HepG2 (cell line): ENCODE measurements around the gene PNLDC1. TPM values are rescaled to one million over a fixed set of nuclear protein-coding genes. Genes with fewer than 3 reads are reported as not detected.

Source experiments
- ARID3A ChIP-seq: IDR thresholded peaks from 2 replicates; pipeline ENCODE4 v1.6.1; 2012; ENCODE audit warnings: low read depth, low read length, improper control_type of control experiment
- ARNTL ChIP-seq: sonication (generic); formaldehyde crosslinking; IDR thresholded peaks from 2 replicates; pipeline ENCODE4 v1.4.0; 2020; ENCODE audit warnings: mild to moderate bottlenecking, missing genetic modification reagents
- CTCF ChIP-seq: sonication (generic); formaldehyde crosslinking; IDR thresholded peaks from 2 replicates; pipeline ENCODE4 v1.5.0; 2020; ENCODE audit warnings: mild to moderate bottlenecking, missing genetic modification reagents, moderate library complexity
- EED ChIP-seq: sonication (generic); formaldehyde crosslinking; IDR thresholded peaks from 2 replicates; pipeline ENCODE4 v1.5.0; 2020; ENCODE audit warnings: mild to moderate bottlenecking, missing genetic modification reagents
- ELF4 ChIP-seq: sonication (generic); formaldehyde crosslinking; IDR thresholded peaks from 2 replicates; pipeline ENCODE4 v1.5.0; 2020; ENCODE audit warnings: missing genetic modification reagents, mild to moderate bottlenecking, moderate library complexity, borderline replicate concordance
- FOXA3 ChIP-seq: IDR thresholded peaks from 2 replicates; pipeline ENCODE4 v1.6.1; 2016; ENCODE audit warnings: missing genetic modification reagents, missing compliant biosample characterization
- GATA4 ChIP-seq: sonication (generic); IDR thresholded peaks from 2 replicates; pipeline ENCODE4 v1.6.1; 2016; ENCODE audit warnings: antibody characterized with exemption, low read depth, borderline replicate concordance
- GMEB2 ChIP-seq: IDR thresholded peaks from 2 replicates; pipeline ENCODE4 v1.6.1; 2016; ENCODE audit warnings: missing biosample characterization, missing genetic modification reagents, low read depth
- HNF1B ChIP-seq: sonication (generic); formaldehyde crosslinking; IDR thresholded peaks from 2 replicates; pipeline ENCODE4 v1.5.1; 2020; ENCODE audit warnings: mild to moderate bottlenecking, moderate library complexity, missing genetic modification reagents
- KDM6A ChIP-seq: IDR thresholded peaks from 2 replicates; pipeline ENCODE4 v1.6.1; 2016; ENCODE audit warnings: low read depth
- KLF12 ChIP-seq: sonication (generic); formaldehyde crosslinking; IDR thresholded peaks from 2 replicates; pipeline ENCODE4 v1.4.0; 2020; ENCODE audit warnings: missing genetic modification reagents, borderline replicate concordance
- MLLT10 ChIP-seq: sonication (generic); formaldehyde crosslinking; IDR thresholded peaks from 2 replicates; pipeline ENCODE4 v1.4.0; 2020; ENCODE audit warnings: missing genetic modification reagents
- NFIC ChIP-seq: IDR thresholded peaks from 2 replicates; pipeline ENCODE4 v1.6.1; 2012; ENCODE audit warnings: mild to moderate bottlenecking, low read length, inconsistent platforms
- TERF1 ChIP-seq: sonication (generic); formaldehyde crosslinking; IDR thresholded peaks from 2 replicates; pipeline ENCODE4 v1.8.0; 2022; ENCODE audit warnings: mild to moderate bottlenecking, missing genetic modification reagents, moderate library complexity
- ZNF136 ChIP-seq: sonication (generic); formaldehyde crosslinking; IDR thresholded peaks from 2 replicates; pipeline ENCODE4 v1.8.1; 2022; ENCODE audit warnings: low read depth, mild to moderate bottlenecking, moderate library complexity, missing genetic modification reagents
- ZNF432 ChIP-seq: sonication (generic); formaldehyde crosslinking; IDR thresholded peaks from 2 replicates; pipeline ENCODE4 v1.5.0; 2020; ENCODE audit warnings: missing genetic modification reagents, mild to moderate bottlenecking, borderline replicate concordance
- ZNF446 ChIP-seq: sonication (generic); formaldehyde crosslinking; IDR thresholded peaks from 2 replicates; pipeline ENCODE4 v1.5.0; 2020; ENCODE audit warnings: mild to moderate bottlenecking, missing genetic modification reagents
- ZNF546 ChIP-seq: sonication (generic); formaldehyde crosslinking; conservative IDR thresholded peaks from 2 replicates; pipeline ENCODE4 v1.8.1; 2023; ENCODE audit warnings: mild to moderate bottlenecking, missing genetic modification reagents
- ZNF557 ChIP-seq: sonication (generic); formaldehyde crosslinking; IDR thresholded peaks from 2 replicates; pipeline ENCODE4 v1.4.0; 2020; ENCODE audit warnings: missing genetic modification reagents
- ZNF572 ChIP-seq: sonication (generic); formaldehyde crosslinking; IDR thresholded peaks from 2 replicates; pipeline ENCODE4 v1.5.1; 2020; ENCODE audit warnings: mild to moderate bottlenecking, missing genetic modification reagents
- ZNF724P ChIP-seq: sonication (generic); formaldehyde crosslinking; IDR thresholded peaks from 2 replicates; pipeline ENCODE4 v1.8.0; 2022; ENCODE audit warnings: missing genetic modification reagents, borderline replicate concordance
- ZNF816 ChIP-seq: sonication (generic); formaldehyde crosslinking; IDR thresholded peaks from 2 replicates; pipeline ENCODE4 v1.8.0; 2022; ENCODE audit warnings: missing genetic modification reagents, mild to moderate bottlenecking, borderline replicate concordance
- polyA plus RNA-seq, 8 experiments: library from polyadenylated mRNA; depleted of rRNA in 3 of 8; stranded (reverse) in 7 of 8; unstranded in 1 of 8; fragments of >200 nt; fragmentation: Illumina TruSeq in 4 of 8; extraction: Trizol in 4 of 8; gene quantifications; 2 replicates each; pipeline versions ENCODE4 v1.2.1 to v1.2.3, GENCODE V29; 2011 to 2016; ENCODE audit warnings: low read depth in 4 of 8, missing spikeins in 1 of 8, mixed read lengths in 1 of 8; ENCODE audit not compliant: insufficient read depth in 1 of 8
- total RNA-seq, 5 experiments: library from RNA; depleted of rRNA; stranded (reverse); fragments of >200 nt; fragmentation: Illumina TruSeq; extraction: Trizol; gene quantifications; 2 replicates each; pipeline ENCODE4 v1.2.3, GENCODE V29; 2016; ENCODE audit warnings: low read depth in 1 of 5

The PNLDC1 gene
- total and polyA plus RNA-seq, 2 of the 13 experiments (the other 11 are each of a cell fraction or from before 2014, with no cell fraction given), result not detected

GRCh38 chr6:159790149-159790955 lies 9.7 kb upstream of the PNLDC1 start, which contains the start of gene MRPL18 (continued):
- no peak for TF ChIP-seq MLLT10 (CRISPR knock-in tag)
- TF ChIP-seq ARNTL, result no peak
- TF ChIP-seq HNF1B (CRISPR knock-in tag), result peak; percentile 14; the same call in 1 of the 2 replicates
- TF ChIP-seq GMEB2, result peak; percentile 94
- TF ChIP-seq KDM6A (CRISPR knock-in tag), result 0 out of 2 replicates have a peak, but pooled peaks have one; percentile 5
- TF ChIP-seq TERF1 (CRISPR knock-in tag), result no peak
- TF ChIP-seq GATA4, result peak; percentile 19; the same call in 1 of the 2 replicates
- TF ChIP-seq ELF4 (CRISPR knock-in tag), result peak; percentile 50; the same call in 1 of the 2 replicates
- no peak for TF ChIP-seq ZNF446 (CRISPR knock-in tag)
- TF ChIP-seq KLF12 (CRISPR knock-in tag), result no peak; the same call in 1 of the 2 replicates
- no peak for TF ChIP-seq ZNF546 (CRISPR knock-in tag)
- TF ChIP-seq ZNF572 (CRISPR knock-in tag), result no peak
- no peak for TF ChIP-seq ZNF724P (CRISPR knock-in tag)
- peak; percentile 37; the same call in 1 of the 2 replicates for TF ChIP-seq ZNF557 (CRISPR knock-in tag)
- TF ChIP-seq ZNF432 (CRISPR knock-in tag), result no peak
- peak; percentile 75; the same call in 1 of the 2 replicates for TF ChIP-seq ZNF136 (CRISPR knock-in tag)
- TF ChIP-seq ZNF816 (CRISPR knock-in tag), result peak; percentile 93; the same call in 1 of the 2 replicates
- TF ChIP-seq ARID3A, result peak; percentile 8; the same call in 1 of the 2 replicates
- no peak for TF ChIP-seq NFIC
- TF ChIP-seq EED, result peak; percentile 72; the same call in 1 of the 2 replicates
- TF ChIP-seq CTCF (CRISPR knock-in tag), result no peak
- no peak for TF ChIP-seq FOXA3 (CRISPR knock-in tag)
